Smooth muscle cell (in vitro differentiated cells): ENCODE data around the gene GMPPA. TPM values are rescaled to one million over a fixed set of nuclear protein-coding genes. Genes with fewer than 3 reads are reported as not detected.
A peak's percentile ranks its signal among the peaks of the same experiment; 100 is the strongest.

Experiments used
- DNase-seq: peaks from one replicate; lab custom pipeline; 2025; ENCODE audit not compliant: unreplicated experiment; lab: John Stamatoyannopoulos, UW
- H2AFZ ChIP-seq: fragments of 200-600 bp; sonication (generic); 2 replicates; pipeline ENCODE4 v1.6.0; 2016; ENCODE audit warnings: antibody characterized with exemption, low read depth, mild to moderate bottlenecking
- H3F3A ChIP-seq: fragments of 200-600 bp; sonication (generic); 2 replicates; pipeline ENCODE4 v1.6.0; 2017; ENCODE audit warnings: antibody characterized with exemption, low read depth
- H3K27ac ChIP-seq: fragments of 200-600 bp; sonication (generic); 2 replicates; pipeline ENCODE4 v1.5.1; 2016; ENCODE audit warnings: low read depth, mild to moderate bottlenecking
- H3K27me3 ChIP-seq: fragments of 200-600 bp; sonication (generic); 2 replicates; pipeline ENCODE4 v1.6.1; 2016; ENCODE audit warnings: low read depth, mild to moderate bottlenecking
- H3K36me3 ChIP-seq: fragments of 200-600 bp; sonication (generic); 2 replicates; pipeline ENCODE4 v1.5.1; 2016; ENCODE audit warnings: low read depth
- H3K4me1 ChIP-seq: fragments of 200-600 bp; sonication (generic); 2 replicates; pipeline ENCODE4 v1.5.1; 2016; ENCODE audit warnings: low read depth
- H3K4me2 ChIP-seq: fragments of 200-600 bp; sonication (generic); 2 replicates; pipeline ENCODE4 v1.6.0; 2016; ENCODE audit warnings: mild to moderate bottlenecking
- H3K4me3 ChIP-seq: fragments of 200-600 bp; sonication (generic); 2 replicates; pipeline ENCODE4 v1.5.1; 2016; ENCODE audit warnings: mild to moderate bottlenecking
- H3K79me2 ChIP-seq: fragments of 200-600 bp; sonication (generic); 2 replicates; pipeline ENCODE4 v1.6.0; 2016; ENCODE audit warnings: low read depth, mild to moderate bottlenecking
- H3K9ac ChIP-seq: fragments of 200-600 bp; sonication (generic); 2 replicates; pipeline ENCODE4 v1.6.0; 2016; ENCODE audit warnings: low read depth
- H3K9me3 ChIP-seq: fragments of 200-600 bp; sonication (generic); replicated peaks from 2 replicates; pipeline ENCODE4 v1.5.1; 2016; ENCODE audit warnings: low read depth
- H4K20me1 ChIP-seq: fragments of 200-600 bp; sonication (generic); 2 replicates; pipeline ENCODE4 v1.6.0; 2016; ENCODE audit warnings: low read depth
- WGBS: methylation state at CpG from one replicate; pipeline ENCODE4 v1.1.7; 2016; ENCODE audit warnings: low lambda C conversion rate; 5-methylcytosine and 5-hydroxymethylcytosine counted together
- polyA plus RNA-seq: library from polyadenylated mRNA; unstranded; fragments of >200 nt; fragmentation: Nextera tagmentation; extraction: Ambion mirVana; gene quantifications from 2 replicates; pipeline ENCODE4 v1.2.1, GENCODE V29; 2016
- total RNA-seq: library from RNA; depleted of rRNA; stranded (reverse); fragments of >200 nt; gene quantifications from 2 replicates; pipeline ENCODE4 v1.2.3, GENCODE V29; 2014
- TF ChIP-seq, protein P1 (sequence below): fragments of 200-600 bp; sonication (generic); IDR thresholded peaks from 2 replicates; pipeline ENCODE4 v1.5.1; 2017; ENCODE audit warnings: borderline replicate concordance, mild to moderate bottlenecking, antibody characterized with exemption; ENCODE audit not compliant: insufficient read depth, poor library complexity, severe bottlenecking

The GMPPA gene
- total and polyA plus RNA-seq, 2 experiments from 2014 or later = 59.3 to 81.7 TPM

DNA sequence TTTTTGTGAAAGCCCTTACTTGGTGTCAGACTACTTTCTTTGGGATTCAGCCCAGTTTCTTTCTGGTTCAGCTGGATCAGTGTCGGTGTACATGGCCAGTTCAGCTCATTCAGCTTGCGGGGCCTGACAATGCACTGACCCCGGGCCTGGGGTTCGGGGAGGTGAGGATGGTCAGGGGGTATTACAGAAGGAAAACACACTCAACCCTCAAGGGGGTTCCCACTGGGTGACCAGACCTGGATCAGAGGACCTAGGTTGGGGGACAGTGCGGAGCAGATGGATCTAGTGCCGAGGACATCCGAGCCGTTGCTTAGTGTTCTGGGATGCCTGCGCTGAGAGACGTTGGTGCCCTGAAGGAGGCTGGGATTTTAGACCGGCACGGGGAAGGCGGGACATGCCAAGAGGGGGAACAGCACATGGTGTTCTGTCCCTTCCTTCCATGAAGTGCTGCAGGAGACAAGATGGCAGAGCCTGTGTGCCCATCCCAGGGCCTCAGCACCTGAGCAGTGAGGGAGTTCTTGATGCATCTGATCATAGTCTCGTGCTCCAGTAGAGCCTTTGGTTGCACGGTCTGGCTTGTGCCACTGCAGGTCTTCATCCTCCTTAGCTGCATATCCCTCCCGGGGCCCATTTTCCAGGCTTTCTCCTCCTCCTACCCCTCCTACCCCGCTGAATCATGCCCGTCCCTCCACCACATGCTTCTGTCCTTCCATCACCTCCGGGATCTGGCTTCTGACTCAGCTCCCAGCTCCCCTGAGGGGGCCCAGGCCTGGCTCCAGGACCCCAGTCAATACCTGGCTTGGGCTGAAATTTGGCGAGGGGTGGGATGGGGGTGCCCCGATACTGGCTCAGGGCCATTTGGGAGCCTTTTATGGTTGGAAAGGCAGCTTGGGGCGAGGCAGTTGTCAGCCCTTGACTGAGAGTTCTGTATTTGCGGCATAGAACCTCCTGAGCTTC is 46.1 kb upstream of the GMPPA start:
- H2AFZ ChIP-seq = no peak overlapping the region
- no peaks in the 10 kb centered on the region for H3K79me2 ChIP-seq
- H3K27ac ChIP-seq = peak overlapping the region; percentile 95
- H3K4me2 ChIP-seq = peak overlapping the region; percentile 65
- no peaks in the 10 kb centered on the region for H3K27me3 ChIP-seq
- TF ChIP-seq, protein P1, sequence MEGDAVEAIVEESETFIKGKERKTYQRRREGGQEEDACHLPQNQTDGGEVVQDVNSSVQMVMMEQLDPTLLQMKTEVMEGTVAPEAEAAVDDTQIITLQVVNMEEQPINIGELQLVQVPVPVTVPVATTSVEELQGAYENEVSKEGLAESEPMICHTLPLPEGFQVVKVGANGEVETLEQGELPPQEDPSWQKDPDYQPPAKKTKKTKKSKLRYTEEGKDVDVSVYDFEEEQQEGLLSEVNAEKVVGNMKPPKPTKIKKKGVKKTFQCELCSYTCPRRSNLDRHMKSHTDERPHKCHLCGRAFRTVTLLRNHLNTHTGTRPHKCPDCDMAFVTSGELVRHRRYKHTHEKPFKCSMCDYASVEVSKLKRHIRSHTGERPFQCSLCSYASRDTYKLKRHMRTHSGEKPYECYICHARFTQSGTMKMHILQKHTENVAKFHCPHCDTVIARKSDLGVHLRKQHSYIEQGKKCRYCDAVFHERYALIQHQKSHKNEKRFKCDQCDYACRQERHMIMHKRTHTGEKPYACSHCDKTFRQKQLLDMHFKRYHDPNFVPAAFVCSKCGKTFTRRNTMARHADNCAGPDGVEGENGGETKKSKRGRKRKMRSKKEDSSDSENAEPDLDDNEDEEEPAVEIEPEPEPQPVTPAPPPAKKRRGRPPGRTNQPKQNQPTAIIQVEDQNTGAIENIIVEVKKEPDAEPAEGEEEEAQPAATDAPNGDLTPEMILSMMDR = no peak
- H3K4me3 ChIP-seq = no peak overlapping the region
- peaks cover 16% of the 10 kb centered on the region for H3K4me1 ChIP-seq
- H3F3A ChIP-seq = peaks cover 12% of the 10 kb centered on the region
- 55% methylated on average over 23 of the region's 23 CpGs for WGBS
- H3K9me3 ChIP-seq = no peaks in the 10 kb centered on the region
- no peaks in the 10 kb centered on the region for H4K20me1 ChIP-seq
- peak; percentile 55 for DNase-seq
- peak overlapping the region; percentile 58 for H3K9ac ChIP-seq
- H3K36me3 ChIP-seq = no peaks in the 10 kb centered on the region

DNA sequence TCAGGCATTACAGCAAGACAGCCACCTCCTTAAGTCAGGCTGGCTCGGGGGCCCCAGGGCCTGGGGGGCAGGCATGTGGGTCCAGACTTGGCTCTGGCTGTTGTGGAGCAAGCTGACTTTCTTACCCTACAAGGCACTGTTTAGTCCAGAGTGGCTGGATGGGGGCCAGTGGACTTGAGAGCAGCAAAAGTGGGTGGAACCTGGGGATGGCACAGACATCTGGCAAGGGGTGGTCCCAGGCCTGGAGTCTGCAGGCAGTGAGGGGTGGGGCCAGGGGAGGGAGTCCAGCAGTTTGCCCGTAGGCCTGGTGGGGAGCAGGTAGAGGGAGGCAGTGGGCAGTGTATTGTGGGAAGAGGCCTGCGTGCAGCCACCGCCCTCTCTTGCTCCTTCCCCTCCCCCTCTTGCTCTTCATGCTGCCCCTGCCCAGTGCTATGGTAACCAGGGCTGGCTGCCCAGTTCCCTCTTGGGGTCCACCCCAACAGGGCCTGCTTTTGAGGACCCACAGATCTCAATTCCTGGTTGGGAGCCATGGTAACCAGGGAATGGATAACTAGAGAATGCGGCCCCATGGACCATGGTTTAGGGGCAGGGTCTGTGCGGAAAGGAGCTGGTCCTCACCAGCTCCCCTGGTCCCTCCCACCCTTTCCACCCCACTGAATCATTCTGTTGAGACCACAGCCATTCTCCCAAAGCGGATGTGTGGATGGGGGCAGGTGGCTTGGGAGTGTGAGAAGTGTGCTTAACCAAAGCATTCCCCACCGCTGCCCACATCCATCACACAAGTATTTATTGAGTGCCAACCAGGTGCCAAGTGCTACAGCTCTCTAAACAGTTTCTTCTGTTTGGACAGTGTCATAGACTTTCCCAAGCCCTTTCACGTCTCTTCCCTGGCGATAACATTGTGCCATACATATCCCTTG is 44.8 kb upstream of the GMPPA start:
- H2AFZ ChIP-seq = no peak overlapping the region
- H3K4me1 ChIP-seq = peaks cover 16% of the 10 kb centered on the region
- peak overlapping the region; percentile 65 for H3K4me2 ChIP-seq

DNA sequence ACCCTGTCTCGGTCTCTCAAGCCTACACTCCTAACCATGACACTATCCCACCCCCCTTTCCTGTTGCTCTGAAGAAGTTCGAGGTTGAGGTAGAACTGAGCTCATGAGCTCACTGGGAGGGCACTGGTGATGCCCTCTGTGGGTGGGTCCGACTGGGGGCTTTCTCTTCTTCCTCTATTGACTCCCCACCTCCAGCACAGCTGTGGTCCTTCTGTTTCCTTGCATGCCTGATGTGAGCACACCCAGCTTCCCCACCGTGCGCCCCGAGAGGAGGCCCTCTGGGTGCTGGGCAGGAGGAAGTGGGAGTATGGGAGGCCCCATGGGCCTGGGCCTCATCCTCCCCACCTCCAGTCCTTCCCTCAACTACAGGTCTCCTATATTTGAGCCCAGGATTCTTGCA is 43.1 kb upstream of the GMPPA start:
- WGBS = 99% methylated on average over 6 of the region's 6 CpGs
- Histone ChIP-seq H3K9ac (no peak overlapping the region), H2AFZ (no peak overlapping the region), H3K27ac (no peak overlapping the region), H3K79me2 (no peaks in the 10 kb centered on the region), H4K20me1 (peaks cover 4% of the 10 kb centered on the region), H3K4me3 (no peak overlapping the region), H3K4me2 (no peak overlapping the region), H3K36me3 (no peaks in the 10 kb centered on the region), H3K27me3 (no peaks in the 10 kb centered on the region), H3K9me3 (no peaks in the 10 kb centered on the region), H3K4me1 (peaks cover 30% of the 10 kb centered on the region), H3F3A (peaks cover 12% of the 10 kb centered on the region)
- TF ChIP-seq, protein P1 = no peak
- no peak for DNase-seq

More for the DNA sequence above, 44.8 kb upstream of the GMPPA start:
- Histone ChIP-seq H3K9me3 (no peaks in the 10 kb centered on the region), H3F3A (peaks cover 12% of the 10 kb centered on the region), H3K27ac (peak overlapping the region; percentile 95), H4K20me1 (no peaks in the 10 kb centered on the region), H3K4me3 (no peak overlapping the region), H3K79me2 (no peaks in the 10 kb centered on the region), H3K36me3 (no peaks in the 10 kb centered on the region), H3K9ac (peak overlapping the region; percentile 58), H3K27me3 (no peaks in the 10 kb centered on the region)
- 74% methylated on average over 7 of the region's 10 CpGs for WGBS
- peak; percentile 34 for DNase-seq
- TF ChIP-seq, protein P1 = no peak
